Measurements from ENCODE around the gene POU6F1.
A peak's percentile ranks its signal among the peaks of the same experiment; 100 is the strongest.
"Not testable (repeated sequence)": the region's sequence is repeated elsewhere in the genome, so short reads cannot be mapped to it uniquely, and the experiment has no call there.

Gene POU6F1

DNA sequence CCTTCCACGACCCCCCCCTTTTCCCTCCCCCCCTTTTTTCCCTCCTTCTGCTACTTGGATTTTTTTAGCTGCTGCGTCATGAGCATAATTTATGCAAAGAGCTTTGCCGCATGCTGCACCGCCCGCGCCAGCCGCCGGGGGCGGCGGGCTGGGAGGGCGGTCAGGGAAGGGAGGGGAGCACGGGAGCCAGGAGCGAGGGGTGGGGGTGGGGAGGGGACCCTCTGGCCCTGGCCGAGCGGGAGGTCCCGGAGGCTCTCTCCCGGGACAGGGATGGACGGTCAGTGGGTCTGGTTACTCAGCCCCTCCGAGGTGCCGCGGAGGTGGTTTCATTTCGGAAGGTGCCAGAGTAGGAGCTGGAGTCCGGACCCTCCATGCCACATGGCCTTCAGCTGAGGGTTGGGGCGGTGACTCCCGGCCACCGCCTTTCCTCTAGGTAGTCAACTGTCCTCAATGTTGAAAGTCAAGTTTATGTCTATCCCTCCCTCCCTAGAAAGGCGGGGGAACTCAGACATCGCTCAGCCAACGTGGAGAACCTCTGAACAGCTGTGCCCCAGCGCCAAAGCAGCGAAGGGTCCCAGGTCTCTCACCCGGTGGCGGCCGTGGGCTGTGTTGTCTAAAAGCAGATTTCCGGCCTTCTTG lies at the start of gene POU6F1:
POU6F1 (minus strand) TSS at position 95 of the 639 bp plus-strand sequence. CDS start 11,226 bp downstream, outside the sequence.
- DNase-seq: peak; percentile 28

DNA sequence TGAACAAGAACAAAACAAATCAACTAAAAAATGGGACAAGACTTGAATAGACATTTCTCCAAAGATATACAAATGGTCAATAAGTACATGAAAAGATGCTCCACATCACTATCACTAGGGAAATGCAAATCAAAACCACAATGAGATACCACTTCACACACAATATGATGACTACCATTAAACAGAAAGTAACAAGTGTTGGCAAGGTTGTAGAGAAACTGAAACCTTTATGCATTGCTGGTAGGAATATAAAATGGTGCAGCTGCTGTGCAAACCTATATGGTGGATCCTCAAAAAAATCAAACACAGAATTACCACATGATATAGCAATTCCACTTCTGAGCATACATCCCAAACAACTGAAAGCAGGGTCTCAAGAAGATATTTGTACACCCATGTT lies 47.2 kb upstream of the POU6F1 start:
- DNase-seq: no peak

DNA sequence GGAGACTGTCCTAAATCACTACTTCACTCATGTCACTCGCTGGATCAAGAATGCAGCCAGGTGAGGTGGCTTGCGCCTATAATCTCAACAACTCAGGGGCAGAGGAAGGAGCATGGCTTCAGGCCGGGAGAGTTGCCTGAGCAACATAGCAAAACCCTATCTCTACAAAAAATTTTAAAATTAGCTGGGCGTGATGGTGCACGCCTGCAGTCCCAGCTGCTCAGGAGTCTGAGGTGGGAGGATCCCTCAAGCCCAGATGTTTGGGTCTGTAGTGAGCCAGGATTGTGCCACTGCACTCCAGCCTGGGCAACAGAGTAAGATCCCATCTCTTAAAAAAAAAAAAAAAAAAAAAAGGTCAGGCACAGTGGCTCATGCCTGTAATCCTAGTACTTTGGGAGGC lies 46.4 kb upstream of the POU6F1 start:
- DNase-seq: no peak

DNA sequence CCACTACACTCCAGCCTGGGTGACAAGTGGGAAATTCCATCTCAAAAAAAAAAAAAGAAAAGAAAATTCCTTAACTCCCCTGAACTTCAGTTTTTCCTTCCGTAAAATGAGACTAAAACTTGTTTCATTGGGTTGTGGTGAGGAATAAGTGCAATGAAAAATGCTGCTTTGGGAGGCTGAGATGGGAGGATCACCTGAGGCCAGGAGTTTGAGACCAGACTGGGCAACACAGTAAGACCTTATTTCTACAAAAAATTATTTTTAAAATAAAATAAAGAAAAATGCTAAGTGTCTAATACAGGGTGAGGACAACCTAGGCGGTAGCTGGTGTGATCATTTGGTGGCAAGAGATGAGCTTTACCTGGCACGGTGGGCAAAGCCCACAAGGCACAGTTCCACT lies 45.5 kb upstream of the POU6F1 start:
- no peak for DNase-seq

- peak; percentile 23 for DNase-seq
Measured at GRCh38 chr12:51262758-51263177, 44.9 kb upstream of the POU6F1 start.

GRCh38 chr12:51259600-51259999 lies 41.7 kb upstream of the POU6F1 start:
- DNase-seq: not testable (repeated sequence)

- no peak for DNase-seq
Measured at GRCh38 chr12:51254536-51254935, 36.7 kb upstream of the POU6F1 start.

- no peak for DNase-seq
Measured at GRCh38 chr12:51253276-51253675, 35.4 kb upstream of the POU6F1 start.

DNA sequence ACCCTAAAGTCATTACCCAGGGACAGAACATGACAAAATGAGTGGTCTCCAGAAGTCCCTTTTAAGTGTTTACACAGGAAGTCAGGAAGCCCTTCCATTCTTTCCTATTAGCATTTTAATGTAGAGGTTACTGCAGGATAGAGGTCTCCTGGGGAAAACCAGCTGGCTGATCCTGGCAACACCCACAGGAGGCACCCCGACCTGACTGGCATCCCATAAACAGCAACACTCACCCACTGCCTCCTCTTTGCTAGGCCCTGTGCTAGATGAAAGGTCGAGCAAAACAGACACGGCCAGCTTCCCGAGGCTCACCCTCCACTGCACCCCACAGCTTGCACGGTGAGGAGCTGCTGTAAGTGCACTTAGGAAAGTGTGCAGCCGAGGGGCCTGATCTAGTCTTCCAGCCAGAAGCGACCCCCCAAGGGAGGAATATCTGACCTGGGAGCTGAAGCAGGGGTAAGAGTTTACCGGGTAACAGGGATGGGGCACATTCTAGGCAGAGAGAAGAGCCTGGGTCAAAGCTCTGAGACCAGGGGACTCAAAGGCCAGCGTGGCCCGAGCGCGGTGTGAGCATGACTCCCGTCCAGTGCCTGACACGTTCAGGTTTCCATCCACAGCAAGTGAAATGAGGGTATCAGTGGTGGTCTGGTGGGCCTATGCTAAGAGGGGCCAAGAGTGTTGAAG lies 29.8 kb upstream of the POU6F1 start:
- DNase-seq: no peak

GRCh38 chr12:51246254-51246853 lies 28.5 kb upstream of the POU6F1 start:
- no peak for DNase-seq

GRCh38 chr12:51245476-51246253 lies 27.8 kb upstream of the POU6F1 start:
- no peak for DNase-seq

DNA sequence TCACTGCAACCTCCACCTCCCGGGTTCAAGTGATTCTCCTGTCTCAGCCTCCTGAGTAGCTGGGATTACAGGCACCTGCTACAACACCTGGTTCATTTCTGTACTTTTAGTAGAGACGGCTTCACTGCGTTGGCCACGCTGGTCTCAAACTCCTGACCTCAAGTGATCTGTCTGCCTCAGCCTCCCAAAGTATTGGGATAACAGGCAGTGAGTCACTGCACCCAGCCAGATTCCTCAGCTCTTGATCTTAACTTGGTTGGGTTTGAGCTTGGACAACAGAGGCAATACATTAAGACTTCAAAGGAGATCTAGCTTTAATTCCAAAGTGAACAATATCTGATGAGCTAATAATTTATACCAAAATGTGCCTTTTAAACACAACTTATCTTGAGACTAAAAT lies 26.4 kb upstream of the POU6F1 start:
- no peak for DNase-seq

DNA sequence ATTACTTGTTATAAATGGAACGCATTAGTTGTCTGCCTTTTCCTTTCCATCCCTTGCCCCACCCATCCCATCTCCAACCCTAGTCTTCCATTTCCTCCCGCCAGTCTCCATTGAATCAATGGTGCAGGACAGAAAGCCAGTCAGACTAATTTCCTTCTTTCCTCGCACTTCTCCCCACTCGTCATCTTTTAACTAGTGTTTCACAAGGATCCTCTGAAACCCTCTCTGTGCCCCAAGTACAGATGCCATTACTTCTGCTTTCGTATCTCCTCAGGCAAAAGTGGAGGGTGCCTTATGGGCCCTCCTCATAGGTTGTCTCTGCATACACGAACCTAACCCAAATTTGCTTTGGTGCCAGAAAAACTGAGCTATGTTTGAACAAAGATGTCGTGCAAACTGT lies 25.0 kb upstream of the POU6F1 start:
- no peak for DNase-seq

DNA sequence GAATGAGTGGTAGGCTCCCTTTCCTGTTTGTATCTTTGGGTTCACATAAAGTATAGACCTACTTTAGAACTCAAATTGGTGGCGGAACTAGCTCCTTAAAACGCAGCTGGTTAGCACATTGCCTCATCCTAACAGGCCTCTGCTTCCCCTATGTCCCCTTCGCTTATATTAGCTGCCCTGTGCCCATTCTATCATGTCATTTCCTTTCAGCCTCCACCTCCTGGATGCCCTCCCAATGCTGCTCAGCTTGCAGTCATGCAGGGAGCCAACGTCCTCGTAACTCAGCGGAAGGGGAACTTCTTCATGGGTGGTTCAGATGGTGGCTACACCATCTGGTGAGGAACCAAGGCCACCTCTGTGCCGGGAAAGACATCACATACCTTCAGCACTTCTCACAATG lies 24.3 kb upstream of the POU6F1 start:
- no peak for DNase-seq

GRCh38 chr12:51240971-51241370 lies 23.1 kb upstream of the POU6F1 start:
- DNase-seq: no peak

- DNase-seq: peak; percentile 78
Measured at GRCh38 chr12:51238510-51239334, 20.9 kb upstream of the POU6F1 start, which contains the start of gene DAZAP2. Gene DAZAP2 (plus strand): TSS chr12:51238826. CDS start chr12:51238908, 82 bp downstream.

- DNase-seq: no peak
Measured at GRCh38 chr12:51238037-51238509, 20.2 kb upstream of the POU6F1 start.

DNA sequence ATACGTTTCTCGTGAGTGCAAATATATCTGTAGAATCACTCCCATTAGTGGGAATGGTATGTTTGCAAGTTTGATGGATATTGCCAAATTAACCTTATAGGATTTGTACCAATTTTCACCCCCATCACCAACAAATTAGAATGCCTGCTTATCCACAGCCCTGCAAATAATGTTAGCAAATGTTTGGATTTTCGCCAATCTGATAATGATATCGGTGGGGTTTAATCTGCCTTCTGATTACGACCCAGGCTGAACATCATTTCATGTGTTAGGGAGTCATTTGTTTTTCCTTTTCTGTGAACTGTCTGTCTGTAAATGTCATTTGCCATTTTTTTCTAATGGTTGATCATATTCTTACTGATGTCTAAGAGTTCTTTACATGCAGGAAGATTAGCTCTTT lies 16.7 kb upstream of the POU6F1 start:
- no peak for DNase-seq

DNA sequence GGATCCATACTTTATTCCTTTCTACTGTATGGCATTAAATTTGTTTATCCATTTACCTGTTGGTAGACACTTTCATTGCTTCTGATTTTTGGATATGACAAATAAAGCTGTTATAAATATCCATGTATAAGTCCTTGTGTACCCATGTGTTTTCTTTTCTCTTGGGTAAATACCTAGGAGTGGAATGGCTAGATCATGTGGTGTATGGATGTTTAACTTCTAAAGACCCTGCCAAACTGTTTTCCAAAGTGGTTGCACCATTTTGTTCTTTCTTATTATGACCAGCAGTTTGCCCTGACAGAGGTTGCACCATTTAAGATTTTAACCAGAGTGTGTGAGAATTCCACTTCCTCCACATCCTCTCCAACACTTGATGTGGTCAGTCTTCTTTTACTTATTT lies 14.8 kb upstream of the POU6F1 start:
- DNase-seq: no peak

GRCh38 chr12:51229116-51229809 lies 11.4 kb upstream of the POU6F1 start:
- no peak for DNase-seq

DNA sequence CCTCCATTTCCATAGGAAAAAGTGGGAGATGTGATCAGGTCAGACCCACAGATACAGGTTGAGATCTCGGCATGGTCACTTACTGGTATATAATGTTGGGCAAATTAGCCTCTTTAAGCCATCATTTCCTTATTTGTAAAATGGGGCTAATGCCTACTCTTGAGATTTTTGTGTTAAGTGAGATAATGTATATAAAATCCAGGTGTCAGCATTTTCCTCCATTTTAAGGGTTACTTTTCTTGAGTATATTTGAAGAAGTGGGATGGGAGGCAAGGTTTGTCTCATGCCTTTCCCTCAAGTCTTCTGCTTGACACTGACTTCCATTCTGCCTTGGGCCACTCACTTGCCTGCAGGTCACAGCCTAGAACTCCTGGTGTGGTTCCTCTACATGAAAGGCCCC lies 10.1 kb upstream of the POU6F1 start:
- no peak for DNase-seq

- not testable (repeated sequence) for DNase-seq
Measured at GRCh38 chr12:51227112-51227511, 9.2 kb upstream of the POU6F1 start.
